A673 (cell line): Measurements from ENCODE around the gene NAGLU. TPM values are rescaled to one million over a fixed set of nuclear protein-coding genes. Genes with fewer than 3 reads are reported as not detected.

ENCODE experiments used
- BruUV-seq: library from RNA; stranded (reverse); fragments of 400-500 nt; replicated peaks from 2 replicates; lab custom pipeline; 2021; lab: Mats Ljungman, UMichigan
- CTCF ChIA-PET: fragments of 300-600 bp; sonication (Branson Sonifier 250); formaldehyde crosslinking; loops from one replicate; lab custom pipeline; 2022; ENCODE audit warnings: antibody characterized with exemption; lab: Charles Lee
- POLR2A ChIA-PET: fragments of 300-600 bp; sonication (Branson Sonifier 250); formaldehyde crosslinking; loops from one replicate; lab custom pipeline; 2022; ENCODE audit warnings: antibody characterized with exemption; ENCODE audit not compliant: low non-redundant PET; lab: Charles Lee
- DNase-seq: peaks from one replicate; pipeline ENCODE4 v3.0.0-alpha.2; 2015; ENCODE audit warnings: low spot score
- H3K27ac ChIP-seq: fragments of 200-600 bp; sonication (generic); 2 replicates; pipeline ENCODE4 v1.5.1; 2016; ENCODE audit warnings: mixed run types, low read depth, mild to moderate bottlenecking, mixed read lengths, antibody characterized with exemption, low read length; ENCODE audit not compliant: poor library complexity, severe bottlenecking
- H3K27me3 ChIP-seq: fragments of 200-600 bp; sonication (generic); replicated peaks from 2 replicates; pipeline ENCODE4 v1.6.1; 2017; ENCODE audit warnings: mixed run types, low read depth, mild to moderate bottlenecking, mixed read lengths, antibody characterized with exemption, low read length; ENCODE audit not compliant: insufficient read depth, poor library complexity
- H3K36me3 ChIP-seq: fragments of 200-600 bp; sonication (generic); 2 replicates; pipeline ENCODE4 v1.6.1; 2016; ENCODE audit warnings: mixed run types, mild to moderate bottlenecking, mixed read lengths, antibody characterized with exemption, low read length; ENCODE audit not compliant: insufficient read depth, poor library complexity, severe bottlenecking
- H3K4me1 ChIP-seq: fragments of 200-600 bp; sonication (generic); 2 replicates; pipeline ENCODE4 v1.6.1; 2017; ENCODE audit warnings: mixed run types, mild to moderate bottlenecking, mixed read lengths, antibody characterized with exemption, low read length; ENCODE audit not compliant: insufficient read depth, poor library complexity, severe bottlenecking
- H3K4me3 ChIP-seq: fragments of 200-600 bp; sonication (generic); 2 replicates; pipeline ENCODE4 v1.5.1; 2016; ENCODE audit warnings: low read depth, mixed run types, mild to moderate bottlenecking, mixed read lengths, low read length; ENCODE audit not compliant: poor library complexity, severe bottlenecking
- H3K9me3 ChIP-seq: fragments of 200-600 bp; sonication (generic); 2 replicates; pipeline ENCODE4 v1.6.1; 2016; ENCODE audit warnings: mixed run types, low read depth, mild to moderate bottlenecking, mixed read lengths, antibody characterized with exemption, low read length; ENCODE audit not compliant: poor library complexity, severe bottlenecking
- CTCF ChIP-seq: fragments of 300-800, 200-600 bp; sonication (generic); conservative IDR thresholded peaks from 2 replicates; pipeline ENCODE4 v1.5.1; 2017; ENCODE audit warnings: low read depth, mild to moderate bottlenecking, antibody characterized with exemption, low read length, moderate library complexity, mixed read lengths
- EZH2 ChIP-seq: fragments of 200-600 bp; sonication (generic); IDR thresholded peaks from 2 replicates; pipeline ENCODE4 v1.6.1; 2017; ENCODE audit warnings: borderline replicate concordance, low read depth, mild to moderate bottlenecking, mixed read lengths, antibody characterized with exemption, low read length; ENCODE audit not compliant: poor library complexity, severe bottlenecking
- intact Hi-C: fragments of 100-400 bp; cut with micrococcal nuclease; formaldehyde crosslinking; loops from one replicate; pipeline ENCODE4 v1.10.0; 2022; ENCODE audit not compliant: unreplicated experiment
- total RNA-seq: library from RNA; stranded (reverse); gene quantifications from 2 replicates; pipeline ENCODE4 v1.2.3, GENCODE V29; 2021

The NAGLU gene
- total RNA-seq, 1 experiment from 2014 or later = 9.6 TPM

- POLR2A ChIA-PET = no interaction called here
- intact Hi-C loops = loop anchor here (5.0 kb wide), 2 partner anchors 97 to 182 kb away; partner anchors contain the start of genes PLEKHH3 and RAMP2
Measured at GRCh38 chr17:42579794-42580551, 43.9 kb downstream of the NAGLU start.

GRCh38 chr17:42581744-42582270, 45.8 kb downstream of the NAGLU start:
- Histone ChIP-seq H3K27ac (no peak overlapping the region), H3K4me1 (no peaks in the 10 kb centered on the region), H3K27me3 (no peaks in the 10 kb centered on the region), H3K36me3 (peaks cover 8% of the 10 kb centered on the region), H3K4me3 (no peak overlapping the region), H3K9me3 (no peaks in the 10 kb centered on the region)
- intact Hi-C loops = no loop called here
- POLR2A ChIA-PET = interaction anchor here (0.8 kb wide), 1 partner anchor 144 kb away, joined by 3 read pairs; no protein-coding TSS in a partner anchor
- CTCF ChIA-PET = no interaction called here
- no peak for DNase-seq
- BruUV-seq = no TSS peak
- TF ChIP-seq EZH2 (no peak), CTCF (no peak)

More at GRCh38 chr17:42579794-42580551, 43.9 kb downstream of the NAGLU start:
- Histone ChIP-seq H3K36me3 (peaks cover 8% of the 10 kb centered on the region), H3K27ac (no peak overlapping the region), H3K27me3 (no peaks in the 10 kb centered on the region), H3K9me3 (no peaks in the 10 kb centered on the region), H3K4me3 (no peak overlapping the region), H3K4me1 (no peaks in the 10 kb centered on the region)
- CTCF ChIA-PET = interaction anchor here (2.5 kb wide), 1 partner anchor 184 kb away, joined by 15 read pairs; no protein-coding TSS in a partner anchor
- TF ChIP-seq EZH2 (no peak), CTCF (no peak)
- no TSS peak for BruUV-seq
- no peak for DNase-seq

- BruUV-seq = no TSS peak
- ChIA-PET POLR2A (no interaction called here), CTCF (no interaction called here)
- H3K36me3 ChIP-seq = peaks cover 8% of the 10 kb centered on the region
- H3K9me3 ChIP-seq = no peaks in the 10 kb centered on the region
- DNase-seq = no peak
- intact Hi-C loops = no loop called here
- H3K4me3 ChIP-seq = no peak overlapping the region
- no peak overlapping the region for H3K27ac ChIP-seq
- H3K4me1 ChIP-seq = no peaks in the 10 kb centered on the region
- H3K27me3 ChIP-seq = no peaks in the 10 kb centered on the region
- TF ChIP-seq EZH2 = no peak
- no peak for TF ChIP-seq CTCF
Measured at GRCh38 chr17:42584880-42585279, 48.8 kb downstream of the NAGLU start.
